Measurements from ENCODE around the gene KCNN1. TPM values are rescaled to one million over a fixed set of nuclear protein-coding genes. Genes with fewer than 3 reads are reported as not detected.

The KCNN1 gene
- polyA plus RNA-seq, 3 donors: not detected

DNA sequence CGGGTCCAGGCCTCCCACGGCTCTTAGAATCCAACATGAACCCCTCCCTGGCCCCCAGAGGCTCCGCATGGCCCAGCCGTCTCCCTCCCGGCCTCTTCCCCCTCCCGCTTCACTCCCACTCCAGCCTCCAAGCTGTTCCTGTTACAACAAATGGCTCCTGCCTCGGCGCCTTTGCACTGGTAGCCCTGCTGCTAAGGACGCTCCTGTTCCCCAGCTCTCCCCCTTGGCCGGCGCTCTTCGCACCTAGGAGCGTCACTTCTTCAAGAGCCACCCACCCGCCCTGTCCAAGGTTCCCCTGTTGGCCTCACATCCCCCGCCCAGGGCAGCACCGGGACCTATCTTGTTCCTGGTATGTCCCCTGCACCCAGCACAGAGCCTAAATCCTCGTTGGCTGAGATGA lies 24.7 kb upstream of the KCNN1 start:
- intact Hi-C loops (cut with micrococcal nuclease): no loop called here
- WGBS (ENCODE audit: insufficient coverage): 96% methylated on average over 13 of the region's 17 CpGs
- no peak overlapping the region for H3K4me2 ChIP-seq (replicated peaks; ENCODE audit: extremely low read depth, low read length, poor library complexity, severe bottlenecking)

DNA sequence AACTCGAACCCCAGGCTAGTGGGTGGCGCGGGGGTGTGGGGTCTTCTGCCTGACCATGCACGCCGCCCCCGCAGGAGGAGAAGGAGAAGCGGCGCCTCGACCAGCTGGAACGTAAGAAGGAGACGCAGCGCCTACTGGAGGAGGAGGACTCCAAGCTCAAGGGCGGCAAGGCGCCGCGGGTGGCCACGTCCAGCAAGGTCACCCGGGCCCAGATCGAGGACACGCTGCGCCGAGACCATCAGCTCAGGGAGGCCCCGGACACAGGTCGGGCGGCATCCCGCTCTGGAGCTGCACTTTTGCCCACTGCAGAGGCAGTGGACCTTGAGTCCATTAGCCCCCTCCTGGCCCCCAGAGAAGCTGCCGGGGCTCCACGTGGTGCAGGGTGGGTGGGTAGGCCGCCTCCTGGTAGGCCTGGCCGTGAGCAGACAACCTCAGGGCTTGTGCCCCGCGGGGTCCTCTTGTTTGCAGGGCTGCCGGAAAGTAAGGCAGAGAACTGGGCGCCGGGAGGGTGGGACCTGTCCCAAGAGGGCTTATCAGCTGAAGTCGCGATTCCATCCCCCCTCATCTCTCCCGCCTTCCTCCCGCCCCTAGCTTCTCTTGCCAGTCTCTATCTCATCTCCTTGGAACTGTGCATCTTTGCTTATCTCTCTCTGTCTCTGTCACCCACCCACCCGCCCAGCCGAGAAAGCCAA lies 24.2 kb upstream of the KCNN1 start:
- no peak for DNase-seq
- intact Hi-C loops (cut with micrococcal nuclease): no loop called here
- H3K4me2 ChIP-seq (replicated peaks; ENCODE audit: extremely low read depth, low read length, poor library complexity, severe bottlenecking): no peak overlapping the region
- H3K4me3 Mint-ChIP-seq: no peak overlapping the region
- no peaks in the 10 kb centered on the region for H4K20me1 ChIP-seq (ENCODE audit: insufficient read depth, low read length)
- no peak overlapping the region for H3K4me3 ChIP-seq (replicated peaks in 1 of 3; ENCODE audit: low read depth in 2 of 3, low read length in 3 of 3)
- peaks cover 3 to 9% (median 3%) of the 10 kb centered on the region in 3 donors for H3K27me3 Mint-ChIP-seq (ENCODE audit: low read depth in 3 of 3)
- no peak overlapping the region for H3K9ac ChIP-seq (ENCODE audit: insufficient read depth, low read length, poor library complexity, severe bottlenecking)
- peaks cover 8 to 11% of the 10 kb centered on the region in 2 donors for H3K4me1 ChIP-seq (ENCODE audit: control insufficient read depth in 1 of 2, insufficient read depth in 2 of 2, low read length in 2 of 2)
- no peaks in the 10 kb centered on the region for H3K79me2 ChIP-seq (ENCODE audit: insufficient read depth, low read length)
- no peaks in the 10 kb centered on the region for H3K9me3 Mint-ChIP-seq
- no peak overlapping the region for H3K27ac Mint-ChIP-seq
- H3K36me3 ChIP-seq (replicated peaks in 1 of 2; ENCODE audit: control insufficient read depth in 1 of 2, insufficient read depth in 2 of 2, low read length in 2 of 2): peaks cover 19 to 29% of the 10 kb centered on the region in 2 donors
- H3K36me3 Mint-ChIP-seq: peaks cover 18 to 51% of the 10 kb centered on the region in 2 donors
- WGBS (ENCODE audit: insufficient coverage): 94% methylated on average over 33 of the region's 41 CpGs
- H3K9me3 ChIP-seq (replicated peaks in 1 of 2; ENCODE audit: control insufficient read depth in 1 of 2, insufficient read depth in 1 of 2, low read length in 2 of 2): no peaks in the 10 kb centered on the region
- TF ChIP-seq, protein P1, sequence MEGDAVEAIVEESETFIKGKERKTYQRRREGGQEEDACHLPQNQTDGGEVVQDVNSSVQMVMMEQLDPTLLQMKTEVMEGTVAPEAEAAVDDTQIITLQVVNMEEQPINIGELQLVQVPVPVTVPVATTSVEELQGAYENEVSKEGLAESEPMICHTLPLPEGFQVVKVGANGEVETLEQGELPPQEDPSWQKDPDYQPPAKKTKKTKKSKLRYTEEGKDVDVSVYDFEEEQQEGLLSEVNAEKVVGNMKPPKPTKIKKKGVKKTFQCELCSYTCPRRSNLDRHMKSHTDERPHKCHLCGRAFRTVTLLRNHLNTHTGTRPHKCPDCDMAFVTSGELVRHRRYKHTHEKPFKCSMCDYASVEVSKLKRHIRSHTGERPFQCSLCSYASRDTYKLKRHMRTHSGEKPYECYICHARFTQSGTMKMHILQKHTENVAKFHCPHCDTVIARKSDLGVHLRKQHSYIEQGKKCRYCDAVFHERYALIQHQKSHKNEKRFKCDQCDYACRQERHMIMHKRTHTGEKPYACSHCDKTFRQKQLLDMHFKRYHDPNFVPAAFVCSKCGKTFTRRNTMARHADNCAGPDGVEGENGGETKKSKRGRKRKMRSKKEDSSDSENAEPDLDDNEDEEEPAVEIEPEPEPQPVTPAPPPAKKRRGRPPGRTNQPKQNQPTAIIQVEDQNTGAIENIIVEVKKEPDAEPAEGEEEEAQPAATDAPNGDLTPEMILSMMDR (IDR thresholded peaks at IDR 0.05): no peak
- H3K27me3 ChIP-seq (ENCODE audit: control insufficient read depth in 2 of 2, insufficient read depth in 2 of 2, low read length in 2 of 2): no peaks in the 10 kb centered on the region
- peaks cover 15% of the 10 kb centered on the region for H3K4me1 Mint-ChIP-seq
- no peak overlapping the region for H2AFZ ChIP-seq (ENCODE audit: insufficient read depth, low read depth, low read length, poor library complexity, severe bottlenecking)
- H3K27ac ChIP-seq (ENCODE audit: low read depth in 1 of 2, low read length in 2 of 2): no peak overlapping the region

More for the DNA sequence above, 24.7 kb upstream of the KCNN1 start:
- Histone ChIP-seq H3K9me3 (replicated peaks in 1 of 2; ENCODE audit: control insufficient read depth in 1 of 2, insufficient read depth in 1 of 2, low read length in 2 of 2) (no peaks in the 10 kb centered on the region), H4K20me1 (ENCODE audit: insufficient read depth, low read length) (no peaks in the 10 kb centered on the region), H3K4me3 (replicated peaks in 1 of 3; ENCODE audit: low read depth in 2 of 3, low read length in 3 of 3) (no peak overlapping the region), H3K79me2 (ENCODE audit: insufficient read depth, low read length) (no peaks in the 10 kb centered on the region), H3K4me1 (ENCODE audit: control insufficient read depth in 1 of 2, insufficient read depth in 2 of 2, low read length in 2 of 2) (peaks cover 4 to 7% of the 10 kb centered on the region in 2 donors), H3K9ac (ENCODE audit: insufficient read depth, low read length, poor library complexity, severe bottlenecking) (no peak overlapping the region), H3K27me3 (ENCODE audit: control insufficient read depth in 2 of 2, insufficient read depth in 2 of 2, low read length in 2 of 2) (no peaks in the 10 kb centered on the region), H2AFZ (ENCODE audit: insufficient read depth, low read depth, low read length, poor library complexity, severe bottlenecking) (no peak overlapping the region), H3K27ac (ENCODE audit: low read depth in 1 of 2, low read length in 2 of 2) (no peak overlapping the region), H3K36me3 (replicated peaks in 1 of 2; ENCODE audit: control insufficient read depth in 1 of 2, insufficient read depth in 2 of 2, low read length in 2 of 2) (peaks cover 19 to 29% of the 10 kb centered on the region in 2 donors)
- Mint-ChIP-seq H3K4me1 (peaks cover 11% of the 10 kb centered on the region), H3K27me3 (ENCODE audit: low read depth in 3 of 3) (peaks cover 1 to 6% (median 3%) of the 10 kb centered on the region in 3 donors), H3K4me3 (no peak overlapping the region), H3K27ac (peak overlapping the region in 1 of 7 donors; percentile 4), H3K9me3 (peaks cover 0 to 2% (median 0%) of the 10 kb centered on the region in 7 donors), H3K36me3 (peaks cover 20 to 56% of the 10 kb centered on the region in 2 donors)
- TF ChIP-seq, protein P1 (IDR thresholded peaks at IDR 0.05): no peak
- DNase-seq: no peak

All from CD14-positive monocyte (primary cell).